ENCODE measurements around the gene ZSCAN30.

The ZSCAN30 gene

GRCh38 chr18:35290094-35290735 lies at the start of gene ZSCAN30:
ZSCAN30 (minus strand) TSS chr18:35290229; CDS start chr18:35264352, 25,877 bp downstream.
- Histone ChIP-seq H3K4me1 (ENCODE audit: insufficient read depth, low read length) (no peaks in the 10 kb centered on the region), H3K36me3 (ENCODE audit: insufficient read depth, low read length) (no peaks in the 10 kb centered on the region), H3K9me3 (ENCODE audit: control insufficient read depth, insufficient read depth, low read length) (peaks cover 3% of the 10 kb centered on the region; the same call in 1 of the 2 replicates), H3K9ac (ENCODE audit: low read depth, low read length) (peak within 1 kb of the TSS; percentile 92)

- H3K9me3 ChIP-seq (ENCODE audit: control insufficient read depth, insufficient read depth, low read length), result no peaks in the 10 kb centered on the region
These were observed 47.3 kb upstream of the ZSCAN30 start for GRCh38 chr18:35337286-35337685.

GRCh38 chr18:35335866-35336265 lies 45.8 kb upstream of the ZSCAN30 start:
- no peaks in the 10 kb centered on the region for H3K4me1 ChIP-seq (ENCODE audit: insufficient read depth, low read length)
- H3K36me3 ChIP-seq (ENCODE audit: insufficient read depth, low read length), result peaks cover 36% of the 10 kb centered on the region
- no peaks in the 10 kb centered on the region for H3K9me3 ChIP-seq (ENCODE audit: control insufficient read depth, insufficient read depth, low read length)
- H3K9ac ChIP-seq (ENCODE audit: low read depth, low read length), result no peak overlapping the region

More at GRCh38 chr18:35337286-35337685, 47.3 kb upstream of the ZSCAN30 start:
- Histone ChIP-seq H3K9ac (ENCODE audit: low read depth, low read length) (no peak overlapping the region), H3K4me1 (ENCODE audit: insufficient read depth, low read length) (no peaks in the 10 kb centered on the region), H3K36me3 (ENCODE audit: insufficient read depth, low read length) (peaks cover 36% of the 10 kb centered on the region)

- peaks cover 29% of the 10 kb centered on the region for H3K36me3 ChIP-seq (ENCODE audit: insufficient read depth, low read length)
- no peaks in the 10 kb centered on the region for H3K9me3 ChIP-seq (ENCODE audit: control insufficient read depth, insufficient read depth, low read length)
- H3K9ac ChIP-seq (ENCODE audit: low read depth, low read length), result no peak overlapping the region
- no peaks in the 10 kb centered on the region for H3K4me1 ChIP-seq (ENCODE audit: insufficient read depth, low read length)
These were observed 44.8 kb upstream of the ZSCAN30 start for GRCh38 chr18:35334821-35335220.

GRCh38 chr18:35334212-35334611 lies 44.2 kb upstream of the ZSCAN30 start:
- Histone ChIP-seq H3K4me1 (ENCODE audit: insufficient read depth, low read length) (no peaks in the 10 kb centered on the region), H3K9ac (ENCODE audit: low read depth, low read length) (no peak overlapping the region), H3K9me3 (ENCODE audit: control insufficient read depth, insufficient read depth, low read length) (no peaks in the 10 kb centered on the region), H3K36me3 (ENCODE audit: insufficient read depth, low read length) (peaks cover 23% of the 10 kb centered on the region)

GRCh38 chr18:35331367-35332087 lies 41.5 kb upstream of the ZSCAN30 start:
- Histone ChIP-seq H3K36me3 (ENCODE audit: insufficient read depth, low read length) (peaks cover 7% of the 10 kb centered on the region), H3K9ac (ENCODE audit: low read depth, low read length) (no peak overlapping the region), H3K9me3 (ENCODE audit: control insufficient read depth, insufficient read depth, low read length) (no peaks in the 10 kb centered on the region), H3K4me1 (ENCODE audit: insufficient read depth, low read length) (peaks cover 5% of the 10 kb centered on the region; the same call in 1 of the 2 replicates)

GRCh38 chr18:35328868-35329267 lies 38.8 kb upstream of the ZSCAN30 start:
- no peaks in the 10 kb centered on the region for H3K9me3 ChIP-seq (ENCODE audit: control insufficient read depth, insufficient read depth, low read length)
- H3K36me3 ChIP-seq (ENCODE audit: insufficient read depth, low read length), result no peaks in the 10 kb centered on the region
- no peak overlapping the region for H3K9ac ChIP-seq (ENCODE audit: low read depth, low read length)
- peaks cover 6% of the 10 kb centered on the region; the same call in 1 of the 2 replicates for H3K4me1 ChIP-seq (ENCODE audit: insufficient read depth, low read length)

GRCh38 chr18:35326695-35327387 lies 36.8 kb upstream of the ZSCAN30 start:
- no peak overlapping the region for H3K9ac ChIP-seq (ENCODE audit: low read depth, low read length)
- no peaks in the 10 kb centered on the region for H3K36me3 ChIP-seq (ENCODE audit: insufficient read depth, low read length)
- no peaks in the 10 kb centered on the region for H3K9me3 ChIP-seq (ENCODE audit: control insufficient read depth, insufficient read depth, low read length)
- peaks cover 6% of the 10 kb centered on the region; the same call in 1 of the 2 replicates for H3K4me1 ChIP-seq (ENCODE audit: insufficient read depth, low read length)

GRCh38 chr18:35324926-35325655 lies 35.1 kb upstream of the ZSCAN30 start:
- H3K4me1 ChIP-seq (ENCODE audit: insufficient read depth, low read length), result peaks cover 6% of the 10 kb centered on the region; the same call in 1 of the 2 replicates
- H3K9ac ChIP-seq (ENCODE audit: low read depth, low read length), result no peak overlapping the region
- H3K9me3 ChIP-seq (ENCODE audit: control insufficient read depth, insufficient read depth, low read length), result no peaks in the 10 kb centered on the region
- no peaks in the 10 kb centered on the region for H3K36me3 ChIP-seq (ENCODE audit: insufficient read depth, low read length)

- Histone ChIP-seq H3K9ac (ENCODE audit: low read depth, low read length) (no peak overlapping the region), H3K4me1 (ENCODE audit: insufficient read depth, low read length) (peaks cover 6% of the 10 kb centered on the region; the same call in 1 of the 2 replicates), H3K9me3 (ENCODE audit: control insufficient read depth, insufficient read depth, low read length) (no peaks in the 10 kb centered on the region), H3K36me3 (ENCODE audit: insufficient read depth, low read length) (no peaks in the 10 kb centered on the region)
These were observed 32.7 kb upstream of the ZSCAN30 start for GRCh38 chr18:35322486-35323458.

GRCh38 chr18:35311496-35311895 lies 21.5 kb upstream of the ZSCAN30 start:
- Histone ChIP-seq H3K4me1 (ENCODE audit: insufficient read depth, low read length) (no peaks in the 10 kb centered on the region), H3K9ac (ENCODE audit: low read depth, low read length) (no peak overlapping the region), H3K36me3 (ENCODE audit: insufficient read depth, low read length) (peaks cover 10% of the 10 kb centered on the region), H3K9me3 (ENCODE audit: control insufficient read depth, insufficient read depth, low read length) (peaks cover 31% of the 10 kb centered on the region)

- H3K9ac ChIP-seq (ENCODE audit: low read depth, low read length), result no peak overlapping the region
- peaks cover 24% of the 10 kb centered on the region for H3K36me3 ChIP-seq (ENCODE audit: insufficient read depth, low read length)
- no peaks in the 10 kb centered on the region for H3K4me1 ChIP-seq (ENCODE audit: insufficient read depth, low read length)
- H3K9me3 ChIP-seq (ENCODE audit: control insufficient read depth, insufficient read depth, low read length), result peaks cover 52% of the 10 kb centered on the region
These were observed 16.7 kb upstream of the ZSCAN30 start for GRCh38 chr18:35306588-35307250.

- H3K4me1 ChIP-seq (ENCODE audit: insufficient read depth, low read length), result no peaks in the 10 kb centered on the region
- H3K36me3 ChIP-seq (ENCODE audit: insufficient read depth, low read length), result peaks cover 24% of the 10 kb centered on the region
- H3K9me3 ChIP-seq (ENCODE audit: control insufficient read depth, insufficient read depth, low read length), result peaks cover 50% of the 10 kb centered on the region
- H3K9ac ChIP-seq (ENCODE audit: low read depth, low read length), result no peak overlapping the region
These were observed 13.6 kb upstream of the ZSCAN30 start for GRCh38 chr18:35303610-35304009.
